Panc1 (cell line): ENCODE results near the gene GRM4. TPM values are rescaled to one million over a fixed set of nuclear protein-coding genes. Genes with fewer than 3 reads are reported as not detected.

Experiments
- ATAC-seq: fragments of 200-7000 bp; cut with Tn5 transposase; 2 replicates; pipeline ENCODE4 v1.9.1; 2020; ENCODE audit warnings: mild to moderate bottlenecking, moderate library complexity
- BruUV-seq: library from RNA; stranded (reverse); fragments of 400-500 nt; replicated peaks from 2 replicates; lab custom pipeline; 2021; lab: Mats Ljungman, UMichigan
- CTCF ChIA-PET: fragments of 300-600 bp; sonication (Branson Sonifier 250); formaldehyde crosslinking; loops from one replicate; lab custom pipeline; 2022; ENCODE audit warnings: antibody characterized with exemption; lab: Charles Lee
- POLR2A ChIA-PET: fragments of 300-600 bp; sonication (Branson Sonifier 250); formaldehyde crosslinking; loops from one replicate; lab custom pipeline; 2022; ENCODE audit warnings: antibody characterized with exemption; lab: Charles Lee
- DNase-seq: peaks from one replicate; pipeline ENCODE4 v3.0.0-alpha.2; 2010; ENCODE audit warnings: low read depth, low spot score
- H3K27ac ChIP-seq: 2 replicates; pipeline ENCODE4 v1.5.1; 2011; ENCODE audit warnings: mild to moderate bottlenecking, low read length, inconsistent platforms
- H3K27me3 ChIP-seq: fragments of 200-500 bp; sonication (Bioruptor generic); 2 replicates; pipeline ENCODE4 v1.6.0; 2014; ENCODE audit warnings: low read length, inconsistent platforms; ENCODE audit not compliant: control insufficient read depth, insufficient read depth
- H3K36me3 ChIP-seq: fragments of 200-500 bp; sonication (Bioruptor generic); 2 replicates; pipeline ENCODE4 v1.5.1; 2014; ENCODE audit warnings: inconsistent platforms, mild to moderate bottlenecking, low read length, moderate library complexity; ENCODE audit not compliant: control insufficient read depth, insufficient read depth
- H3K4me1 ChIP-seq: 2 replicates; pipeline ENCODE4 v1.5.1; 2011; ENCODE audit warnings: inconsistent platforms, mild to moderate bottlenecking, low read length, moderate library complexity; ENCODE audit not compliant: control insufficient read depth, insufficient read depth
- H3K4me3 ChIP-seq, 2 experiments: 2 replicates each; pipeline ENCODE4 v1.5.1; 2011 to 2012; ENCODE audit warnings: low read depth in 2 of 2, low read length in 2 of 2, mild to moderate bottlenecking in 2 of 2, inconsistent platforms in 1 of 2, moderate library complexity in 1 of 2
- H3K9me3 ChIP-seq: fragments of 200-500 bp; sonication (Bioruptor generic); 2 replicates; pipeline ENCODE4 v1.5.1; 2014; ENCODE audit warnings: low read depth, mild to moderate bottlenecking, inconsistent platforms, low read length, moderate library complexity; ENCODE audit not compliant: control insufficient read depth, insufficient read depth
- POLR2AphosphoS5 ChIP-seq: IDR thresholded peaks from 2 replicates; pipeline ENCODE4 v1.6.1; 2012; ENCODE audit warnings: mild to moderate bottlenecking, low read depth, low read length, moderate library complexity
- REST ChIP-seq, 2 experiments: IDR thresholded peaks; 2 replicates each; pipeline ENCODE4 v1.6.1; 2011 to 2012; ENCODE audit warnings: low read depth in 2 of 2, control low read depth in 1 of 2, low read length in 1 of 2, mild to moderate bottlenecking in 1 of 2, moderate library complexity in 1 of 2; ENCODE audit not compliant: insufficient read depth in 1 of 2
- SIN3A ChIP-seq: IDR thresholded peaks from 2 replicates; pipeline ENCODE4 v1.6.1; 2012; ENCODE audit warnings: low read depth, mild to moderate bottlenecking, low read length, moderate library complexity, borderline replicate concordance; ENCODE audit not compliant: insufficient read depth
- TCF7L2 ChIP-seq: IDR thresholded peaks from 2 replicates; pipeline ENCODE4 v1.6.1; 2011; ENCODE audit warnings: mild to moderate bottlenecking, low read depth, low read length, inconsistent platforms
- in situ Hi-C: cut with HindIII; loops from 2 replicates; pipeline ENCODE4 v1.10.0; 2016; ENCODE audit warnings: low sequenced_read_pairs, low pct_unique_long_range_greater_than_20kb
- intact Hi-C: fragments of 100-400 bp; cut with micrococcal nuclease; formaldehyde crosslinking; loops from one replicate; pipeline ENCODE4 v1.10.0; 2022; ENCODE audit not compliant: unreplicated experiment
- total RNA-seq: library from RNA; stranded (reverse); gene quantifications from one replicate; pipeline ENCODE4 v1.2.1, GENCODE V29; 2021; ENCODE audit not compliant: unreplicated experiment
- TF ChIP-seq, protein P1 (sequence below): fragments of 450-650 bp; IDR thresholded peaks from 2 replicates; pipeline ENCODE4 v1.5.1; 2017; ENCODE audit warnings: mild to moderate bottlenecking

Gene GRM4
- total RNA-seq, 1 experiment from 2014 or later, result 1.3 TPM

GRCh38 chr6:34052918-34053608 lies 92.8 kb downstream of the GRM4 start:
- Histone ChIP-seq H3K27ac (no peak overlapping the region), H3K4me3 (no peak overlapping the region), H3K4me1 (no peaks in the 10 kb centered on the region), H3K36me3 (no peaks in the 10 kb centered on the region), H3K27me3 (no peaks in the 10 kb centered on the region), H3K9me3 (no peaks in the 10 kb centered on the region)
- in situ Hi-C loops (no loop called here), intact Hi-C loops (no loop called here)
- DNase-seq, result no peak
- BruUV-seq, result no TSS peak
- ATAC-seq, result no peak
- POLR2A ChIA-PET, result no interaction called here
- TF ChIP-seq SIN3A, result no peak
- no peak for TF ChIP-seq REST (IDR thresholded peaks at IDR 0.05; ENCODE audit: insufficient read depth in 1 of 2, low read depth in 2 of 2, low read length in 1 of 2)
- TF ChIP-seq, protein P1, sequence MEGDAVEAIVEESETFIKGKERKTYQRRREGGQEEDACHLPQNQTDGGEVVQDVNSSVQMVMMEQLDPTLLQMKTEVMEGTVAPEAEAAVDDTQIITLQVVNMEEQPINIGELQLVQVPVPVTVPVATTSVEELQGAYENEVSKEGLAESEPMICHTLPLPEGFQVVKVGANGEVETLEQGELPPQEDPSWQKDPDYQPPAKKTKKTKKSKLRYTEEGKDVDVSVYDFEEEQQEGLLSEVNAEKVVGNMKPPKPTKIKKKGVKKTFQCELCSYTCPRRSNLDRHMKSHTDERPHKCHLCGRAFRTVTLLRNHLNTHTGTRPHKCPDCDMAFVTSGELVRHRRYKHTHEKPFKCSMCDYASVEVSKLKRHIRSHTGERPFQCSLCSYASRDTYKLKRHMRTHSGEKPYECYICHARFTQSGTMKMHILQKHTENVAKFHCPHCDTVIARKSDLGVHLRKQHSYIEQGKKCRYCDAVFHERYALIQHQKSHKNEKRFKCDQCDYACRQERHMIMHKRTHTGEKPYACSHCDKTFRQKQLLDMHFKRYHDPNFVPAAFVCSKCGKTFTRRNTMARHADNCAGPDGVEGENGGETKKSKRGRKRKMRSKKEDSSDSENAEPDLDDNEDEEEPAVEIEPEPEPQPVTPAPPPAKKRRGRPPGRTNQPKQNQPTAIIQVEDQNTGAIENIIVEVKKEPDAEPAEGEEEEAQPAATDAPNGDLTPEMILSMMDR, result no peak
- no peak for TF ChIP-seq POLR2AphosphoS5
- no peak for TF ChIP-seq TCF7L2
- CTCF ChIA-PET, result no interaction called here

DNA sequence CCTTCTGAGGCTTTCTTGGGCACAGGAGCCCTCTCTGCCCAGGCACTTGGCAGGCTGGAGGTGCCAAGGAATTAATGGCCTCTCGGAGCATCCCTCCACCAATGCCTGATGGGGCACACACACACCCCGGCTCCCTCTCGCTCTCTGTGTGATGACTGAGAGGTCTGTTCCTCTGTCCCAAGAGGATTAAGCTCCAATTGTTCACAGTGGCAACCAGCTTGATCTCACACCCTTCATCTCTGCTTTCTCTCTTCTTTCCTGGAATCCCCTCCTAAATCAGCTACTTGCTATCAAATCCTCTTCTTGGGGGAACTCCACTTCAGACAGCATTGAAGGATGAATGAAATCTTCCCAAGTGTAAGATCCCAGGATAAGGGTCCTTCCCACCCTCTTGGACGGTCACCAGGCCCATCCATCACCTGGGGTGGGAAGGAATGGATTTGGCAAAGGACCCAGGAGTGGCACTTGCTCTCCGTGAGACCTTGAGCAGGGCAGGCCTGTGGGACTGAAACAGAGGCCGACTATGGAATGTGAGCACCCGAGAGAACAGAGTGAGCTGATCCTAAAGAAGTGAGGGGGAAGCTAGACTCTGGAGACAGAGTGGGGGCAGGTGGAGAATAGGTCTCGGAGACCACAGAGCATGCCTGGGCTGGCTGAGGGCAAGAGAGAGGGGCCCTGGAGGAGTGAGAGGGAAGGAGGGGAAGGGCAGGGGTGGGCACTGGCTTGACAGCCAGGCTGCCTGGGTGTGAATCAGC lies 93.6 kb downstream of the GRM4 start:
- no peaks in the 10 kb centered on the region for H3K9me3 ChIP-seq
- H3K4me3 ChIP-seq, result no peak overlapping the region
- CTCF ChIA-PET, result no interaction called here
- TF ChIP-seq SIN3A (no peak), REST (IDR thresholded peaks at IDR 0.05; ENCODE audit: insufficient read depth in 1 of 2, low read depth in 2 of 2, low read length in 1 of 2) (no peak), TCF7L2 (no peak), POLR2AphosphoS5 (no peak)
- TF ChIP-seq, protein P1, result no peak
- POLR2A ChIA-PET, result no interaction called here
- intact Hi-C loops (no loop called here), in situ Hi-C loops (no loop called here)
- H3K4me1 ChIP-seq, result no peaks in the 10 kb centered on the region
- no peaks in the 10 kb centered on the region for H3K36me3 ChIP-seq
- ATAC-seq (no peak), DNase-seq (no peak)
- H3K27me3 ChIP-seq, result no peaks in the 10 kb centered on the region
- H3K27ac ChIP-seq, result no peak overlapping the region
- no TSS peak for BruUV-seq
